Suprapubic skin (tissue), 4 donors: ENCODE measurements around the gene RPRD1B. TPM values are rescaled to one million over a fixed set of nuclear protein-coding genes. Genes with fewer than 3 reads are reported as not detected.

Source experiments
- DNase-seq, 2 donors: peaks; one replicate each; pipeline ENCODE4 v3.0.0-alpha.2; 2019; ENCODE audit warnings: low spot score in 2 of 2
- H3K27ac ChIP-seq: fragments of 200-600 bp; sonication (generic); one replicate; pipeline ENCODE4 v1.5.1; 2019
- H3K27me3 ChIP-seq: fragments of 200-600 bp; sonication (generic); one replicate; pipeline ENCODE4 v1.5.1; 2019
- H3K36me3 ChIP-seq: fragments of 200-600 bp; sonication (generic); one replicate; pipeline ENCODE4 v1.5.1; 2019
- H3K4me1 ChIP-seq: fragments of 200-600 bp; sonication (generic); one replicate; pipeline ENCODE4 v1.5.1; 2019
- H3K4me3 ChIP-seq: fragments of 200-600 bp; sonication (generic); one replicate; pipeline ENCODE4 v1.5.1; 2019; ENCODE audit warnings: mild to moderate bottlenecking
- H3K9me3 ChIP-seq: fragments of 200-600 bp; sonication (generic); one replicate; pipeline ENCODE4 v1.5.1; 2019
- CTCF ChIP-seq, 2 donors: fragments of 200-600 bp in 1 of 2; fragments of 450-650 bp in 1 of 2; sonication (generic) in 1 of 2; IDR thresholded peaks; one replicate each; pipeline ENCODE4 v1.5.1; 2016 to 2019; ENCODE audit warnings: antibody characterized with exemption in 2 of 2, mild to moderate bottlenecking in 1 of 2, moderate library complexity in 1 of 2
- EP300 ChIP-seq: sonication (generic); formaldehyde crosslinking; IDR thresholded peaks from one replicate; pipeline ENCODE4 v1.6.1; 2017; ENCODE audit warnings: antibody characterized with exemption
- POLR2A ChIP-seq, 2 donors: fragments of 450-650 bp; IDR thresholded peaks; one replicate each; pipeline ENCODE4 v1.6.1; 2017; ENCODE audit warnings: antibody characterized with exemption in 2 of 2, mild to moderate bottlenecking in 2 of 2, moderate library complexity in 2 of 2
- POLR2AphosphoS5 ChIP-seq, 3 donors: sonication (generic); formaldehyde crosslinking; IDR thresholded peaks; one replicate each; pipeline ENCODE4 v1.6.1; 2017; ENCODE audit warnings: antibody characterized with exemption in 3 of 3
- WGBS: methylation state at CpG from one replicate; pipeline ENCODE4 v1.1.5; 2018; 5-methylcytosine and 5-hydroxymethylcytosine counted together
- total RNA-seq, 4 donors: library from RNA; depleted of rRNA; stranded (reverse); fragments of >200 nt; gene quantifications; one replicate each; pipeline ENCODE4 v1.1.0, GENCODE V29; 2016

The RPRD1B gene
- total RNA-seq, 4 donors from 2014 or later, result 24.7 to 45.6 (median 27.7) TPM

- Histone ChIP-seq H3K27me3 (no peaks in the 10 kb centered on the region), H3K36me3 (peaks cover 45% of the 10 kb centered on the region), H3K4me3 (no peak overlapping the region), H3K9me3 (no peaks in the 10 kb centered on the region), H3K4me1 (no peaks in the 10 kb centered on the region), H3K27ac (no peak overlapping the region)
- TF ChIP-seq EP300, result no peak
- no peak for TF ChIP-seq POLR2AphosphoS5 (IDR thresholded peaks at IDR 0.05)
- TF ChIP-seq CTCF (IDR thresholded peaks at IDR 0.05), result no peak
- 97% methylated on average over 8 of the region's 8 CpGs for WGBS
- DNase-seq, result no peak
Observed at GRCh38 chr20:38012332-38012731, 21.2 kb upstream of the RPRD1B start.

DNA sequence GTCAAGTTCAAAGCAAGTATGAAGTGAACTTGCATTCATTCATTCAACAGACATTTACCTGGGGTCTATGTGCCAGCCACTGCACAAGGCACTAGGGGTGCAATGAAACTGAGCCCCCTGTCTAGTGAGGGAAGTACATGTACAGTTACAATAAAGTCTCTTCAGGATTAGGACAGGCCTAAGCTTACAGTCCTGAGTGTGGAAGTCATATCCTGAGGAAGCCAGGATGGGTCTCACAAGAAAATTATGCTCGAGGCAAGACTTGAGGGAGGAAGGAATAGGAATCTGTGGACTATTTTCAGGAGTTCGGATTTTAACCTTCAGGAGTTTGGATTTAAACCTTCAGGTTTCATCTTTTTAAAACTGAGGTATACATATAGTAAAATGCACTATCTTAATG is 19.7 kb upstream of the RPRD1B start:
- Histone ChIP-seq H3K27ac (no peak overlapping the region), H3K36me3 (peaks cover 57% of the 10 kb centered on the region), H3K27me3 (no peaks in the 10 kb centered on the region), H3K4me3 (no peak overlapping the region), H3K9me3 (no peaks in the 10 kb centered on the region), H3K4me1 (no peaks in the 10 kb centered on the region)
- WGBS, result 83% methylated on average over 2 of the region's 2 CpGs
- DNase-seq, result no peak
- TF ChIP-seq POLR2A (IDR thresholded peaks at IDR 0.05) (no peak), CTCF (IDR thresholded peaks at IDR 0.05) (no peak), POLR2AphosphoS5 (IDR thresholded peaks at IDR 0.05) (no peak), EP300 (no peak)

- 100% methylated on average over 1 of the region's 1 CpG for WGBS
- Histone ChIP-seq H3K4me3 (no peak overlapping the region), H3K27me3 (no peaks in the 10 kb centered on the region), H3K4me1 (no peaks in the 10 kb centered on the region), H3K36me3 (peaks cover 32% of the 10 kb centered on the region), H3K27ac (no peak overlapping the region), H3K9me3 (no peaks in the 10 kb centered on the region)
- no peak for DNase-seq
- TF ChIP-seq POLR2A (IDR thresholded peaks at IDR 0.05) (no peak), CTCF (IDR thresholded peaks at IDR 0.05) (no peak), EP300 (no peak), POLR2AphosphoS5 (IDR thresholded peaks at IDR 0.05) (no peak)
Observed at GRCh38 chr20:38017959-38018358, 15.6 kb upstream of the RPRD1B start.

- Histone ChIP-seq H3K27ac (no peak overlapping the region), H3K9me3 (no peaks in the 10 kb centered on the region), H3K36me3 (peaks cover 28% of the 10 kb centered on the region), H3K27me3 (no peaks in the 10 kb centered on the region), H3K4me1 (no peaks in the 10 kb centered on the region), H3K4me3 (no peak overlapping the region)
- WGBS, result 99% methylated on average over 2 of the region's 2 CpGs
- TF ChIP-seq EP300, result no peak
- no peak for TF ChIP-seq POLR2A (IDR thresholded peaks at IDR 0.05)
- TF ChIP-seq CTCF (IDR thresholded peaks at IDR 0.05), result no peak
- no peak for TF ChIP-seq POLR2AphosphoS5 (IDR thresholded peaks at IDR 0.05)
- DNase-seq, result no peak
Observed at GRCh38 chr20:38018385-38018784, 15.2 kb upstream of the RPRD1B start.

- H3K9me3 ChIP-seq, result no peaks in the 10 kb centered on the region
- 85% methylated on average over 2 of the region's 2 CpGs for WGBS
- no peaks in the 10 kb centered on the region for H3K27me3 ChIP-seq
- H3K36me3 ChIP-seq, result peaks cover 19% of the 10 kb centered on the region
- no peak overlapping the region for H3K4me3 ChIP-seq
- H3K4me1 ChIP-seq, result no peaks in the 10 kb centered on the region
- TF ChIP-seq CTCF (IDR thresholded peaks at IDR 0.05), result no peak
- TF ChIP-seq POLR2AphosphoS5 (IDR thresholded peaks at IDR 0.05), result no peak
- no peak for TF ChIP-seq POLR2A (IDR thresholded peaks at IDR 0.05)
- no peak for TF ChIP-seq EP300
- no peak overlapping the region for H3K27ac ChIP-seq
- no peak for DNase-seq
Observed at GRCh38 chr20:38021087-38021772, 12.3 kb upstream of the RPRD1B start.
